Brain microvascular endothelial cell (primary cell): ENCODE results near the gene CA9.
A peak's percentile ranks its signal among the peaks of the same experiment; 100 is the strongest.

Source experiments
- DNase-seq: peaks from one replicate; pipeline ENCODE4 v3.0.0-alpha.2; 2020
- H3K27ac ChIP-seq: fragments of 250-450 bp; sonication (Bioruptor Pico); 2 replicates; pipeline ENCODE4 v1.5.1; 2020; ENCODE audit warnings: mild to moderate bottlenecking, moderate library complexity
- H3K27me3 ChIP-seq: fragments of 250-450 bp; sonication (Bioruptor Pico); replicated peaks from 2 replicates; pipeline ENCODE4 v1.5.1; 2020; ENCODE audit warnings: mild to moderate bottlenecking
- H3K36me3 ChIP-seq: fragments of 250-450 bp; sonication (Bioruptor Pico); replicated peaks from 2 replicates; pipeline ENCODE4 v1.5.1; 2020; ENCODE audit warnings: mild to moderate bottlenecking
- H3K4me3 ChIP-seq: 2 replicates; pipeline ENCODE4 v1.5.1; 2011; ENCODE audit warnings: low read depth, mild to moderate bottlenecking, control low read depth, low read length, moderate library complexity
- CTCF ChIP-seq: IDR thresholded peaks from 2 replicates; pipeline ENCODE4 v1.5.1; 2011; ENCODE audit warnings: low read depth, mild to moderate bottlenecking, moderate library complexity, low read length, control low read depth, inconsistent platforms; ENCODE audit errors: missing control alignments
- in situ Hi-C: cut with HindIII; loops from 2 replicates; pipeline ENCODE4 v1.10.0; 2017; ENCODE audit warnings: low sequenced_read_pairs, low pct_ligation_motif_present

Gene CA9

GRCh38 chr9:35723908-35724307 is 50.2 kb downstream of the CA9 start:
- H3K27me3 ChIP-seq: no peaks in the 10 kb centered on the region
- DNase-seq: no peak
- in situ Hi-C loops: no loop called here
- no peak for TF ChIP-seq CTCF
- H3K36me3 ChIP-seq: peaks cover 73% of the 10 kb centered on the region
- no peak overlapping the region for H3K4me3 ChIP-seq
- no peak overlapping the region for H3K27ac ChIP-seq

GRCh38 chr9:35725362-35725761 is 51.6 kb downstream of the CA9 start:
- H3K27me3 ChIP-seq: no peaks in the 10 kb centered on the region
- no peak overlapping the region for H3K27ac ChIP-seq
- peak; percentile 13 for TF ChIP-seq CTCF
- in situ Hi-C loops: no loop called here
- no peak for DNase-seq
- peaks cover 59% of the 10 kb centered on the region for H3K36me3 ChIP-seq
- H3K4me3 ChIP-seq: no peak overlapping the region

- Histone ChIP-seq H3K27ac (peak overlapping the region; percentile 76), H3K27me3 (no peaks in the 10 kb centered on the region), H3K36me3 (peaks cover 45% of the 10 kb centered on the region), H3K4me3 (peak overlapping the region; percentile 96)
- in situ Hi-C loops: no loop called here
- DNase-seq: peak; percentile 40
- TF ChIP-seq CTCF: peak; percentile 20
Measured at GRCh38 chr9:35726931-35727330, 53.2 kb downstream of the CA9 start.

- no peaks in the 10 kb centered on the region for H3K27me3 ChIP-seq
- H3K4me3 ChIP-seq: peak overlapping the region; percentile 96
- in situ Hi-C loops: no loop called here
- TF ChIP-seq CTCF: no peak
- peak; percentile 68 for DNase-seq
- peaks cover 38% of the 10 kb centered on the region for H3K36me3 ChIP-seq
- H3K27ac ChIP-seq: peak overlapping the region; percentile 76
Measured at GRCh38 chr9:35727676-35728040, 53.9 kb downstream of the CA9 start.

- peak; percentile 82 for DNase-seq
- TF ChIP-seq CTCF: no peak
- H3K27ac ChIP-seq: peak overlapping the region; percentile 76
- H3K36me3 ChIP-seq: peaks cover 31% of the 10 kb centered on the region
- H3K4me3 ChIP-seq: peak overlapping the region; percentile 96
- H3K27me3 ChIP-seq: no peaks in the 10 kb centered on the region
- in situ Hi-C loops: no loop called here
Measured at GRCh38 chr9:35728041-35728971, 54.6 kb downstream of the CA9 start.
